GM21825 (cell line): ENCODE data around the gene TRIM54.

Experiments used
- ATAC-seq: cut with Tn5 transposase; IDR thresholded peaks from one replicate; pipeline ENCODE4 v1.9.1; 2021; ENCODE audit warnings: mild to moderate bottlenecking, moderate library complexity; ENCODE audit not compliant: unreplicated experiment

The TRIM54 gene

DNA sequence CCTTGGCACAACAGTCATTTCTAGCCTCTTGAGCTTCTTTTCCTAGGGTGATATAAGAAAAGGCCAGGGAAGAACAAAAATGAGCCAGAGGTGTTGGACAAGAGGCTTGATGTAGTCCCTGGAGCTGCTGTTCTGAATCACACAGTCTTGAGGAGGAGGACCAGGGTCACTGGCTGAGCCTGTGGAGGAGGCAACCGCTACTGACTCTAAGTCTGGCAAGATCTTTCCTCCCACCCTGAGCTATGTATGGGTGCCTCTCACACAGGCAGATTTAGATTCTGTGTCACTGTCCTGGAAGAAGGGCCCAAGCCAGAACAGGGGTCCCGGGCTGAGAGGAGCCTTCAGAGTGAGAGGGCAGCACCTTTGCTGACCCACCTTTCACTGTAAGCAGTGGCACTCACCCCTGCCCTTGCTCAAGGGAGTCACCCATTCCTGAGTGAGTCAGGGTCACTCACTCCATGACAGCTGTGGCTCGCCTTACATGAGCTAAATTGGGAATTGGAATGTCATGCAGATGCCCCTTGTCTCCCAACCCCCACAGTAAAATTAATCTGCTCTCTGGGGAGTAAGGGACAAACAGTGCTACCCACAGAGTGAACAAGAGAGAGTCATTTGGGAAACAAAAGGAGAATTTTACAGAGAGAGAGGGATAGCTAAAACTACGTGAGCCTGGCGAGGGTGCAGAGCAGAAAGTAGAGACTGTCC, at the start of gene TRIM54:
TRIM54 (plus strand) TSS at position 575 of the 705 bp plus-strand sequence. CDS start 303 bp downstream, outside the sequence.
- ATAC-seq, result no peak

DNA sequence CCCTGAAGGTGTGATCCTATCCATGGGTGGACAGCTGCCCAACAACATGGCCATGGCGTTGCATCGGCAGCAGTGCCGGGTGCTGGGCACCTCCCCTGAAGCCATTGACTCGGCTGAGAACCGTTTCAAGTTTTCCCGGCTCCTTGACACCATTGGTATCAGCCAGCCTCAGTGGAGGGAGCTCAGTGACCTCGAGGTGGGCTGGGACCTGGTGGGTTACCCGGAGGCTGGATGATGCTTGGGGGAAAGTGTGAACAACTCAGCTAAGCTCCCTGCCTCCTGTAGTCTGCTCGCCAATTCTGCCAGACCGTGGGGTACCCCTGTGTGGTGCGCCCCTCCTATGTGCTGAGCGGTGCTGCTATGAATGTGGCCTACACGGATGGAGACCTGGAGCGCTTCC, 48.9 kb upstream of the TRIM54 start:
- no peak for ATAC-seq

DNA sequence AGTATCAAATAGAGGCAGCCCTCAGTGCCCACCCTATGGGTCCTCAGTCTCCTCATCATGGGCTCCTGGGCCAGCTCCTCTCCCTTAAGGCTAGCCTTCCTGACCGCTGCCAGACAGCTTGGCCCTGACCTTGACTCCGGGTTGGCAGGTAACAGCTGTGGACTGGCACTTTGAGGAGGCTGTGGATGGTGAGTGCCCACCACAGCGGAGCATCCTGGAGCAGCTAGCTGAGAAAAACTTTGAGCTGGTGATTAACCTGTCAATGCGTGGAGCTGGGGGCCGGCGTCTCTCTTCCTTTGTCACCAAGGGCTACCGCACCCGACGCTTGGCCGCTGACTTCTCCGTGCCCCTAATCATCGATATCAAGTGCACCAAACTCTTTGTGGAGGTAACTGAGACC, 46.1 kb upstream of the TRIM54 start:
- no peak for ATAC-seq

DNA sequence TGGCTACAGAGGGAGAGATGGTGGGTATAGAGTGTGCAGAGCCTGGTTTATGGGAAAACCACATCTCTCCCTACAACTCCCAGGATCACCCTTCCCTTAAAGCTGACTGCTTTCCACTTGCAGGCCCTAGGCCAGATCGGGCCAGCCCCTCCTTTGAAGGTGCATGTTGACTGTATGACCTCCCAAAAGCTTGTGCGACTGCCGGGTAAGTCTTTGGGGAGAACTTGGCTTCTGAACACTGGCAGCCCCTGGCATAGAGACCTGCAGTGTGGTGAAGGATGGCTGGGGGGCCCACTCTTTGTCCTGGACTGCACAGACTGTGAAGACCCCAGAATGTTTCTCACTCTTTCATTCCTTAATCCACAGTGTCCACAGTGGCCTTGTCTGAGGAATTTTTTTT, 45.6 kb upstream of the TRIM54 start:
- no peak for ATAC-seq

DNA sequence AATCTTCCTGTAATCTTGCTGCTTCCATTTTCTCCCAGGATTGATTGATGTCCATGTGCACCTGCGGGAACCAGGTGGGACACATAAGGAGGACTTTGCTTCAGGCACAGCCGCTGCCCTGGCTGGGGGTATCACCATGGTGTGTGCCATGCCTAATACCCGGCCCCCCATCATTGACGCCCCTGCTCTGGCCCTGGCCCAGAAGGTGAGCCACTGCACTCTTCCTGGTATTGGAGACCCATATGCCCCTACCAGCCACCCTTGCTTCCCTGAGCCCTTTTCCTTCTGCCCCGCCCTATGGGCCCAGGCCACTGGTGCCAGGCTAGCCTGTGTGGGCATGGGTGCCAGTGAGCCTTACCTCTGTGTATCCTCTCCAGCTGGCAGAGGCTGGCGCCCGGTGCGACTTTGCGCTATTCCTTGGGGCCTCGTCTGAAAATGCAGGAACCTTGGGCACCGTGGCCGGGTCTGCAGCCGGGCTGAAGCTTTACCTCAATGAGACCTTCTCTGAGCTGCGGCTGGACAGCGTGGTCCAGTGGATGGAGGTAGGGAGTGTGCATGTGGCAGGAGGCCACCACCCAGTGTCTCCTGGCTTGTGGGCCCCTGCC, 44.8 kb upstream of the TRIM54 start:
- no peak for ATAC-seq

DNA sequence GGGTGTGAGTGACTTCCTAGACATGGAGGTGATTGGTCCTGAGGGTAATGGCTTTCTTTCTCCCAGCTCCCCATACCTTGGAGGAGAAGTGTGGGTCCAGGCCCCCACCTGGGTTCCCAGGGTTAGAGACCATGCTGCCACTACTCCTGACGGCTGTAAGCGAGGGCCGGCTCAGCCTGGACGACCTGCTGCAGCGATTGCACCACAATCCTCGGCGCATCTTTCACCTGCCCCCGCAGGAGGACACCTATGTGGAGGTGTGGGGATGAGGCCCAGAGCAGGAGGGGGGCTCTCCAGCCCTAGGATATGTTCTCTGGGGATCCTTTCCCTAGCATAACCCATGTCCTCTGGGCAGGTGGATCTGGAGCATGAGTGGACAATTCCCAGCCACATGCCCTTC, 43.3 kb upstream of the TRIM54 start:
- ATAC-seq, result no peak

- no peak for ATAC-seq
These were observed 41.8 kb upstream of the TRIM54 start for GRCh38 chr2:27240406-27240805.

GRCh38 chr2:27241761-27242613, 40.2 kb upstream of the TRIM54 start:
- ATAC-seq, result no peak

GRCh38 chr2:27242614-27242951, 39.6 kb upstream of the TRIM54 start:
- no peak for ATAC-seq

DNA sequence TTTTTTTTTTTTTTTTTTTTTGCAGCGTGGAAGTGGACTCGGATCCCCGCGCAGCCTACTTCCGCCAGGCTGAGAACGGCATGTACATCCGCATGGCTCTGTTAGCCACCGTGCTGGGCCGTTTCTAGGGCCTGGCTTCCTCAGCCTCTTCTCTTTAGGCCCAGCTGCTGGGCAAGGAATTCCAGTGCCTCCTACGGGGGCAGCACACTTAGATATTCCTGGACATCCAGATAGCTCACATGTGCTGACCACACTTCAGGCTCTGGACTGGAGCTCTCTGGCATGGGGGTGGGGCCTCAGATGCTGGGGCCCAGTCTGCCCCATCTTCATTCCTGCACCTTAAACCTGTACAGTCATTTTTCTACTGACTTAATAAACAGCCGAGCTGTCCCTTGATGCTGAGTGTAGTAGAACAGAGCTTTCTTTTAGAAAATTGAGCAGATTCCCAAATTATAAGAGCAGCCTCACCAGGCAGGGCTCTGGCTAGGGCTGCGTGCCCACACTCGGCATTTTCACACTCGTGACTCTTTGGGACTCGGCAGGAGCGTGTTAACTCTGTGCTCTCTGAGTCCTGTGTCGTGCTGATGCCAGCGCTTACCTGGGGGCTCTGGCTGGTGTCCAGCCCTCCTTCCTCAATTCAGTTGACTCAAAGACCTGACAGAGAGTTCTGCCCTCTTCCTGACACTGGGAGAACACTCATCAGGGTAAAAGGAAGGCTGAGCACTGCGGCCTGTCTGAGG, 38.7 kb upstream of the TRIM54 start:
- ATAC-seq, result no peak

DNA sequence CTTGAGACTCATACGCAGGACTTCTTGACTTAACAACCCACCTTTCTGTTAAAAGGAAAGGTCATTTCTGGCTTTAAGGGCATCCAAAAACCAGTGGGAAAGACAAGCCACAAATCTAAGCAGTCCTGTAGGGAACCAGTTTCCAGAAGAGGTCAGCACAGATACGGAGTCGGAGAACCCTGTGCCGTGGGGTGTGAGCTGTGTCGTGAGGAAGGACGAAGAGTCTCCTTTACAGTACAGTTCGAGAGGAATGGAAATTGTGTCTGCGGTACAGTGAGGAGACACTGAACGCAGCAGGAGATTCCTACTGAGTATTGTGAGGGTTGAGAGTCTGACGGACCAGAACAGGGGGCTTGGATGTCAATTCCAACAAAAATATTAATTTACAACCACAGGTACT, 37.1 kb upstream of the TRIM54 start:
- ATAC-seq, result no peak

GRCh38 chr2:27245626-27246025, 36.6 kb upstream of the TRIM54 start:
- no peak for ATAC-seq

- no peak for ATAC-seq
These were observed 34.3 kb upstream of the TRIM54 start for GRCh38 chr2:27247893-27248292.

GRCh38 chr2:27249159-27249890, 32.9 kb upstream of the TRIM54 start:
- ATAC-seq, result no peak

DNA sequence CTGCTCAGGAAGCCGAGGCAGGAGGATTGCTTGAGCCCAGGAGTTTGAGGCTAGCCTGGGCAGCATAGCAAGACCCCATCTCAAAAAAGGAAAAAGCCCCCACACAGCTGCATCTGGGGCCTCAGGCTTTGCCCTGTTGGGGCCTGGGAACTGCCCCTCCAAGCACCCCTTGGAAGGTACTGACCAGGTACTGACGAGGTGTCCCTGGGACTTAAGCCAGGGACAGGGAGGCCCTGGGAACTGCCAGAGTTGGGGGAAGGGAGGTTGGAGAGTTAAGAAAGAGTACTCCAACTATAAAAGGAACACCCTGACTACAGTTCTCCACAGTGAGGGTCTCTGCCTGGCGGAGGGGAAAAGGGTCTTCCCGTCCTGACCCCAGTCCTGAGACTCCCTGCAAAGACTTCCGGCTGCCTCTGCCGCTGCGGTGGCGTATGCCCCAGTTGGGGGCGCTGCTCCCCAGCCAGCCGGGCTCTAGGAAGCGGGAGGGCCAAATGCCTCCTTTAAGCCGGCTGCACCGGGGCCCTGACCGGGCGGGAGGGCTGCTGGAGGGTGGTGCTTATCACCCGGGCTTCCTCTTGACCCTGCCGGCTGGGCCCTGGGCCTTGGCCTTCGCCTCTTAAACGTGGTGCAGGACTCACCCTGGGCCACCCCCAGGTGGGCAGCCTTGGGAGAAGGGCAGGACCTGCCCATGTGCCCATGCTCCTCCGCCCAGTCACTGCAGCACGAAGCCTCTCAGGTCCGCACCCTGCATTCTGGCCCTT, 32.2 kb upstream of the TRIM54 start:
- ATAC-seq, result no peak

DNA sequence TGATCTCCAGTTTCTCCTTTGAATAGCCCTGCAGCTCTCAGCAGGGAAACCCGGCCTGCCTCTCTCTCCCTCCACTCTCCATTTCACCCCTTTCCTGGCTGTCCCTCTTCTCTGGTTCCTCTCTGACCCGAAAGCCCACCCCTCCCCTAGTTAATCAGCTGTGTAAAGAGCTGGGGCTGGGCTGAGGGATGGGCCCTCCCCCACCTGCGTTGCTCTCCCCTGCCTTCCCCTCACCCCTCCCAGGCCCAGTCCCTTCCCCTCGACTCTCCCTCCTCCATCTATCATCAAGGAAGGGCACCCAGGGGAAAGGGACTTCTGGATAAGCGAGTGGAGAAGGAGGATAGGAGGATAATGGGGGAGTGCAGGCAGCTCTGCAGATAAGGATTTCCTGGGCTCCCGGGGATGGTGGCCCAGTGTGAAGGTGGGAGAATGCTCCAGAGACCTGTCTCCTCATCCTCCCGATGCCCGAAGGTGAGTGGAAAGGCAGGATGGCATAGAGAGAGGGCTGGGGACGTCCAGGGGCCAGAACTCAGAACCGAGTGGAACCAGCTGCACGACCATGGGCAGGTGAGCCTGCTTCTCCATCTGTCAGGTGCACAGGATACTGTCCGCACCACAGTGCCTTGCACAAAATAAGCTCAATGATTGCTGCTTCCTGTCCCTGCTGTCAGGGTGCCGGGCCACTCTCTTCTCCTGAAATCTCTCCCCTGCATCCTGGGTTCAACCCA, 31.4 kb upstream of the TRIM54 start:
- ATAC-seq, result no peak

DNA sequence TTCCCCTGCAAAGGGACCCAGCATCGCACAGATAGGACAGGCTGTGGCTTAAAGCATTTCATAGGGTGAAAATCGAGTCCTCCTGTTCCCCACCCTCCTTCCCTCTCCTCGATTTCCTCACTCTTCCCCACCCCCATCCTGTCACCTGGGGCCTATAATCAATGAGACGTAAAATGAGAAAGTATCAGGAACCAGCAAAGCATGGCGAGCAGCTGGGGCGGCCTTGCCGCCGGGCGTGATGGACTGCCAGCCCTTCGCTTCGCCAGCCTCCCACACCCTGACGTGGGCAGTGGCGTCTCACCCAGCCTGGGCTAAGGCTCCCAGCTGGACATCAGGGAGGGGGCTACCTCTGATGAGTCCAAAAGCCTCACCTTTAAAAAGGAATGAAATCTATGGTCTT, 30.5 kb upstream of the TRIM54 start:
- no peak for ATAC-seq

DNA sequence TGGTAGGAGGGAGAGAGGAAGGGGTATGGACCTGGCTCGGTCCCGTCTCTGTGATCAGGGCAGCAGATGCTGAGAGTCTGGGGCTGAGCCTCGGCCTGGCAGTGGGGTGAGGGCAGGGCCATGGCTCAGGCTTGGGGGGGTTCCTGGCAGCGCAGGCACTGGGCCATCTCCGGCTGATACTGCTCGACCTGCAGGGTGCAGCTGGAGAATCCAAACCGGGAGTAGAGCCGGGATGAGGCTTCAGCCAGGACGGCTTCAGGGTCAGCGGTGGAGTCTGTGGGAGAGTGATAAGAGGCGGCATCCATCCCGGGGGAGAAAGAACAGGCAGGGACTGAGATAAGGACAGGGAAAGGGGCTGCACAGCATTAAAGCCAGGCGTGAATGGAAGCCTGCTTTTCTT, 27.0 kb upstream of the TRIM54 start:
- ATAC-seq, result no peak

DNA sequence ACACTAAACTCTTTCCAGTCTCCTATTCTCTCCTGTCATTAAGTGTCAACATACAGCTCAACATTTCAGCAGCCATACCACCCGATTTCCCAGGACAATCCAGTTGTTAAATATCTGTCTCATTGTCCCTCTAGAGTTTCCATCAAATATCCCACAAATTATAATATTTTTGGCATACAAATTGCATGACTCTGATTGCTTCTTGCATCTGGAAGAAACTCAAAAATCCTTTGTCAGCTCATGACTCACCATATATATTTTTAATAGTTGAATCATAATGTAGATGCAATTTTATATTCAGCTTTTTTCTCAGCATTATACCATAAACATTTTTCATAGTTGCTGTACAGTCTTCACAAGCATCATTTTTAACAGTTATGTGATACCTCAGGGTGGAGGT, 26.6 kb upstream of the TRIM54 start:
- no peak for ATAC-seq
